GM19240 (cell line): ENCODE results near the gene CNTN5.

ENCODE experiments used
- DNase-seq: peaks from one replicate; pipeline ENCODE4 v3.0.0; 2011; ENCODE audit warnings: low spot score; ENCODE audit not compliant: insufficient read length

Gene CNTN5

DNA sequence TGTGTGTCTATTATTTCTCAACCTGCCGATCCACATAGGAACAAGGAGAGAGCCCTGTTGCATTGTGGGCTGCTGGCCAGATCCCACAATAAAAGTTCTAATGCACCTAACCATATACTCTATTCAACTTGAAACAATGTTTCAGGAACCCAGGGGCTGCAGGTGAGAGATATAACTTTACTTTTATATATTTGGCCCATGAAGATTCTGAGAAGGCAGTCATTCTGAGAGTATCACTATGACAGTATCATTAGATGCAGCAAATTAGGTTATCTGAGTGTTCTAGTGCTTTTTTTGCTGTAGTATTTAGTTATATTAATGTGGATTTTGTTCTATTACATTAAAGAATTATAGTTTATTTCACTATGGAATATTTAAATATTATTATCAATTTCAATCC, 1011.2 kb downstream of the CNTN5 start:
- DNase-seq: no peak

DNA sequence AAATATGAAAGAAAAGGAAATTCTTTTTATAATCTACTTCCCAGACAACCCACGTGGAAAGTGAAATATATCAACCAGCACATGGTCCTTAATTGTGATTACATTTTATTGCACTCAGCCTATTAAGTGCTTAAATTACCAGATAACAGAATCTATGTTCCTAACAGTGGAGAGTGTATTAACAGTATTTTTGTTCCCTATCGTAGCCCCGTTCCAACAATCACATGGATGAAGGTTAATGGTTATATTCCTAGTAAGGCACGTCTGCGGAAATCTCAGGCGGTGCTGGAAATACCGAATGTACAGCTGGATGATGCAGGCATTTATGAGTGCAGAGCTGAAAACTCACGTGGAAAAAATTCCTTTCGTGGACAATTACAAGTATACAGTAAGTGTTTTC, 1040.3 kb downstream of the CNTN5 start:
- no peak for DNase-seq

DNA sequence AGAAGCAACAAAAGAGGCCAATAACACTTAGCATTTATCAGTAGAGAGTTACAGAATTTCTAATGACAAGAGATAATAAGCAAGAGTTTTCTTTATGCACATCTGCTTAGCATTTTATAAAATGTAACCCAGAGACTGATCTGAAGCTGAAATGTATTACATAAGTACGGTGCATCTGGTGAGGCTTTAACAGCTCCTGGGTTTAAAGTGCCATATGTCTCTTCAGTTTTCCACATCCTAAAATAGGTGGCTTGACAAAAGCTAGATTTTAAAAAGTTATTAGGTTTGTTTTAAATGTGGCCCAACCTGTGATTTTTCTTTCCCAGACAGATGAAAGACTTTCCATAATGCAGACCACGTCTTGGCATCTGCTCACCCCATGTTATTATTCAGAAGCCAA, 1045.7 kb downstream of the CNTN5 start:
- no peak for DNase-seq

DNA sequence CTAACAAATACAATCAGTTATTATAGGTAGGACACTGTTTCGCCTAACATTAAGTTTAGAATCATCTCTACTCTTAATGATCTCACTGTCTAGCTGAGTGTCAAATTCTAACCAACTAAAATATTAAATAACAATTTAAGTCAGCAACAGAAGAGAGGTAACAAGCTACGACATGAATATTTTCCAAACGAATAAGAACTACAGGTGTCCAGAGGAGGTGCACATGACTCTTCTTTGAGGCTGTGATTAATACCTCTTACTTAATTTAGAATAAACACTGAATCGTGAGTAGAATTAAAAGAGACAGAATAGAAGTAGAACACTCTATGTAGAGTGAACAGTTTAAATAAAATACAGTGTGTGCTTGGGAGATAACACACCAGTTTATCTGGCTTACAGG, 1047.4 kb downstream of the CNTN5 start:
- DNase-seq: no peak

DNA sequence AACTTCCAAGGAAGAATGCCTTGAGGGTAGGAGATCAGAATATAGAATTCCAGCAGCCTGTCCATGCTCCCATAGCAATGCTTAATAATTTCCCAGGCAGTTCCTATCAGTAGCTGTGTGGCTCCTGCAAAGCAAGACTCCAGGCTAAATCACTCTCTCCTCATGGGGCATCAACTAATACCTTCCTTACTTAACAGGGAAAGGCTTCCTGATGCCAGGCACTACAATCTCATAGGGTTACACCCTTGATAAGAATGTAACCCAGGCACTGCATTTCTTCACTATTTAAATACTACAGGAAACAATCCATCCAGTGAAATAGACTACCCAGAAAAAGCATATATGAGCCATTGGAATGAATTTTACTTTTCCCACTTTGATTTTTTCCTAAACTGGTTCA, 1051.4 kb downstream of the CNTN5 start:
- no peak for DNase-seq

DNA sequence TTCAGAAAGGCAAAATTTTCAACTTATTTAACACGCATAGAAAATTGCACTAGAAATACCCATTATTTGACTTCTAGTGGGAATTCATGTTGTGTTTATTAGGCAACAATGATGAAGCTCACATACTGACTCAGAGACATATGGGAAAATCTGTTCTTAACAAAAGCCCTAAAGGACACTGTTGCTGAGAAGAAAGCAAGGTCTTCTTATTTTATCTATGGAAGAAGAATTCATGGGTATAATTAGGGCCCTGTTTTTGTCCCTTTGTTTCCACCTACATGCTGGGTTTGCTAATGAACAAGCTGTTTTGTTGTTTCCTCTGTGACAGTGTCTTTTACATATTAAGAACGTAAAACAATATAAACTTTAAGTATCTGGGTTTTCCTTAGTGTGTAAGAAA, 1059.6 kb downstream of the CNTN5 start:
- DNase-seq: no peak

DNA sequence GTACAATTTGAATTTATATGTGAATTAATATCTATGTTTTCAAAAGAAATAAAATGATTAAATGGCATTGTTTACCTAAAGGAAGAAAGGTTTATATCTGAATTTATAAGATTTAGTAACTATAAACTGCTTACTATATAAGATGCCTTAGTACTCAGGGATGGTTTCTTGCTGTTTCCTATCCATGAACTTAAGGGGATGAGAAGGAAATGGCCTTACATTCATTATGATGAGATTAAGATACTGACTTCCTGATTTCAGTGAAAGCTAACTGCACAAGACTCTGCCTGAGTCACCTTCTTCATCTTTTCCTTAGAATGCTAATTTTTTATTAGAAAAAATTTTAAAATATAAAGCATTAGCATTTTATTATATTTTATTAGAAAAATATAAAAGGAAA, 1060.1 kb downstream of the CNTN5 start:
- no peak for DNase-seq

DNA sequence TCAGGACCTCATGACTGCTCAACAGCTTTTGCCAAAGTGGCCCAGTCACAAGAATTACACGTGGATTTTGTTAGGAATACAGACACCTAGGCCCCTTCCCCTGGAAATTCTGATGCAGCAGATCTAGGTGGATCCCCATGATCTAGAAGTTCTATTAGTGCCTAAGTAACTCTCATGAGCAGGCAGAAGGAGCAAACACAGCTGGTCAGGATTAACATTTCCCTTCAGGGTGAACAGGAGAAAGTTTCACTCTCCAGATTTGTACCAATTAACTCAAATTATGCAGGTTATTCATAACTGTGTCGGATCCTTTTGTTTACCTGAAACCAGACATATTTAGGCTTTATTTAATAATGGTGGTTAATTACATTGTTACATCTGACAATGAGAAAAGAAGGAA, 1072.9 kb downstream of the CNTN5 start:
- DNase-seq: no peak

DNA sequence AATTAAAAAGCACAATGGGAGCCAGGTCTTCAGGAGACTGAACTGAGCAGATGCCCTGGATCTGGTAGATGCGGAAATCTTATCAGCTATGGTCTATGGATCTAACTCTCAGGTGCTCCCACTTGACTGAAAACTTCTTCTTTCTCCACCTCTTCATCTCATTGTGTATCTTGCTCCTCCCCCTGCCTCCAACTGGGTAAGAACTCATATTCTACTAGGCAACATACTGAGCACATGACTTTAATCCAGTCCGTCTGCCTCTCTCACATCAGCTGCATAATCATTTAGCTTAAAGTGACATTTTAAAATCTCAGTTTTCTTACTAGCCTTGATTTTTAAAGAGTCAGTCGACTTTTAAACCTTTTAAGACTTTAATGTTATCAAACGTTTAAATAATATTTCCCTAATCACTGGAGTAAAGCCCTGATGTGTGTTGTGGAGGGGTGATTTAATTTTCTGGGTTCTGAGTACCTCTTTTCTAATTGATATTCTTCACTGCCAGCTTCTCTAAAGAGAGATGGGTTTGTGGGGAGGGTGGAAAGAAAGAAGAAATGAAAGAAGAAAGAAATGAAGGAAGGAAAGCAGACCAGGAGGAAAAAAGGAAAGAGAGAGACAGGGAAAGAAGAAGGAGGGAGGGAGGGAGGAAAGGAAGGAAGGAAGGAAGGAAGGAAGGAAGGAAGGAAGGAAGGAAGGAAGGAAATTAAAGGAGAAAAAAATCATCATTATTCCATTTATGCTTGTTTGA, 1073.5 kb downstream of the CNTN5 start:
- no peak for DNase-seq

DNA sequence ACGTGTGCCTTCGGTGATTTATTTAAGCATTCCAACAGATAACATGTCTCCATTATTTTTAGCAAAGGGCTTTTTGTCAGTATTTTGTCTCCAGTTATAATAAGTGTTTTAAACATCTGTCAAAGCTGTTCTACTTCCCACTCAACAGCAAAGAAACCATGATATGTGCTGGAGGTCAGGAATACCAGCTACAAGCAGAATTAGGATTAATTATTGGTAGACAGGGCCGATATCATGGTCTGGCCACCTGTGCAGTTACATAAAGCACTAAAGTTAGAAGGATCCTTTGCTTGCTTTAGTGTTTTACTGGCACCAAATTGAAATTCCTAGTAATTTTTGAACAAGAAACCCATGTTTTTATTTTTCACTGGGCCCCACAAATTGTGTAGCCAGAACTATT, 1075.1 kb downstream of the CNTN5 start:
- DNase-seq: no peak

DNA sequence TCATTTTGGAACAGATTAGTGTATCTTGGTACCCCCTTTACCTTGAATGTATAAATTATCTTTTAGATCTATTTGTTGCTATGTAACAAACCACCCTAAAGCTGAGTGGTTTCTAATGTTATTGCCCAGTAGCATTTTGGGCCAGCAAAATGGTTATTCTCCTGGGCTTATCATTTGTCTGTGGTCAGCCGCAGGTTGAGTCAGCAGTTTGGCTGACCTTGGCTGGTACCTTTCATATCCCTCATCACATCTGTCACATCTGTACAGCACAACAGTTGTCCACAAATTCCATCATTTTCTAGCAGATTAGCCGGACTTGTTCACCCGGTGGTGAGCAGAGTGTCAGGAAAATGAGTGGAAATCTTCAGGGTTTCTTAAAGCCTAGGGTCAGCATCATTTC, 1077.8 kb downstream of the CNTN5 start:
- no peak for DNase-seq

DNA sequence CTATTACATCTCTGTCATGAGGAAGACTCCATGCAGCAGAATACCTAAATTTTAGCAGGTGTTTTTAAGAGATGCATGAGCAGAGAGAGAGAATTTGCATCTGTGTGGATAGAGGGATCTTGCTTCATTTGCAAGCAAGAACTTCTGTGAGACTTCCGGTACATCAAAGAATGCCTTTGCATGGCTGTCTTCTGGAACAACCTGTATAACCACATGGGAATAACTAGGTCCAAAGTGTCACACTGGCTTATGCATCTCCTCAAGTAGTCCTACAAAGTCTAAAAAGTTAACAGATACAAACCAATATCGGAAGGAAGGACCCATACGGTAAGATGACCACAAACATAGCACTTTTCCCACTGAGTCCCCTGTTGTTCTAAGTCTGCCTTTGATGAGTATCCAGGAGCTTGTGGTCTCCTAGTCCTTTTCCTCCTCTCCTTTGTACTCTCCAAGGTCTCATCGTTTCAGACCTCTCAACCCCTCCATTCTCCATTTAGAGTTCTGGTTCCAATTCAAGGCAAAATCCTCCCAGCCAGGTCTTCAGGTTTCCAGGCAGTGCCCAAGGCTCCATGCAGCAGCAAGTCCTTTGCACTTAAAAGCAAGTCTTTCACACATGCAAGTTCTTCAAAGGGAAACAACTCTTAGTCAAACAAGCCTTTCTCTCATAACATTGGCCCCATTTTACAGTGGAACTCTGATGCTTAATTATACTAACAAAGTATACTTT, 1084.7 kb downstream of the CNTN5 start:
- no peak for DNase-seq

DNA sequence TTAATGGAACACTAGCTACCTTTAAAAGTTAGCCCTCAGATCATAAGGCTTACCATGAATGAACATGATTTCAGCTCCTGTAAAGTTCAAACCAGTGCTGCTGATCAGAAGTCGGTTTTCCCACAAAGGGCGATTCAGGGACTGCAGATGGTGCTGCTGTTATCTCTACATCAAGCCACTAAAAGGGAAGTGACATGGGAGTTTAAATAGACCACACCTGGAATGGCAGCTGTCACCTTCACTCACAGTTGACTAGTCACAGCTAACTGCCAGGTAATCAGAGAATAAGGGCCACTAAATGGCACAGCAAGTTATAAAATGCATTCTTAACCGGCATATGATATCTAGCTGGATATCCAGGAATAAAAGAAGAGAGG, 1085.2 kb downstream of the CNTN5 start:
- DNase-seq: no peak

DNA sequence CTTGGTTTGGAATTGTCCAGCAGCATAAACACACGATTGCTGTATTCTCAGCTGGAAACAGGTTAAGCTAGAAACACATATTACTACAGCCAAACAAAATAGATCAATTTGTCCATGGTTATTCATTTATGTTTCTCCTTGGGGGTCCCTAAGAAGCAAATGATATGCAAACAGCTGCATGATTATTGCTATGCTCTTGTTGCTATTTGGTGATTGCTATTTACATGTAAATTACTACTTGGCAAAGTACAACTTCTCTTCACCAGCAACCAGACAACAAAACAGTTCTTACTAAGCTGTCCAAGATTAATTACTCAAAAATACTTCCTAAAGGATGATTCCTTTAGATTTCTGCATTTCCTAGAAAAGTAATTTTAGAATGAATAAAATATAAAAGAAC, 1098.4 kb downstream of the CNTN5 start:
- no peak for DNase-seq

DNA sequence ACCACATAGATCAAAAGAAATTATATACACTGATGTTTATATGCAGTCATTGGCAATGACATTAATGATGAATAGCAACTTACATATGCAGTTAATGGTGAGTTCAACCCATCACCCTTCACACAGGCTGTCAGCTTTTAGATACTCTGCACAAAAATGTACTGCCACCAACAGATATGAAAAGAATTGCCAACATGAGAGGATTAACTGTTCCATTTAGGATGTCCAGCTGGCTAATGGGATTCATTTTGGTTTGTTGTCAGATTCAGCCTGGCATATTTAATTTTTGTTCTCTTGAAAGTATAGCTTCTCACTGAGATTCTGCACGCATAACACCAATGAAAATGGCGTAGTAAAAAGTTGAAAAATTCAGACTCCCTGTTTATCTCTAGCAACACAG, 1112.4 kb downstream of the CNTN5 start:
- DNase-seq: no peak

DNA sequence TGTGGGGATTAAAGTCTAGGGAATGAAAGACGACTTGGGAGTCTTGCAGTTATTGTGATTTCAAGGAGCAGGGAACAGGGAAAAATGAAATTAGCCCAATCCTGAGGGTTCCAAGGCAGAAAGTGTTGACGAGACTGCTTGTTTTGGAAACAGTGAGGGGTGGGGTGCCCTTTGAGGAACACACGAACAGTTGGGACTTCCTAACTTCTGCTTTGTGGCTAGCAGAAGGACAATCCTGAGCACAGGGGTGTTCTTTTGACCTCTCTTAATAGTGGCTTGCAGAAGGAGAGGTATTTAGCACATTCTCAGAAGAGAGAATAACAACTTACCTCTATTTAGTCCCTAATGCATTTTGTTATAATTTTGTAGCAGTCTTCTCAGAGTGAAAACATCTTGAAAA, 1120.5 kb downstream of the CNTN5 start:
- DNase-seq: no peak

DNA sequence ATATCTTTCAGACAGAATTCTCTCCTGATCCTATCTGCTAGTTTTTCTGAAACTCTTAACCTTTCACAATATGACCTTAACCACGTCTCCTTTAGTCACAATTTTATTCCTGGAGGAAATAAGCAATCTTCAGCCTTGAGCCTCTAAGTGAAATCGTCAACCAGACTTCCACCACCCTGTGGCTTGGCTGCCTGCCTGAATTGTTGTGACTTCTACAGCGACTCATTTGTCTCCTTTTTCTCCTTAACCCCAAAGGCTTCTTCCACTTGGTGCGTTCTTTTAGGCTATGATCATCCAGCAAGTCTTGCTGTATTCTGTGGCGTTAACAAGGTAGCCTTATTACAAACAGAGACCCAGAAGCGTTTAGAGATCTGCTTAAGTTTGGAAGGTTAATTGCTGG, 1131.2 kb downstream of the CNTN5 start:
- DNase-seq: no peak

DNA sequence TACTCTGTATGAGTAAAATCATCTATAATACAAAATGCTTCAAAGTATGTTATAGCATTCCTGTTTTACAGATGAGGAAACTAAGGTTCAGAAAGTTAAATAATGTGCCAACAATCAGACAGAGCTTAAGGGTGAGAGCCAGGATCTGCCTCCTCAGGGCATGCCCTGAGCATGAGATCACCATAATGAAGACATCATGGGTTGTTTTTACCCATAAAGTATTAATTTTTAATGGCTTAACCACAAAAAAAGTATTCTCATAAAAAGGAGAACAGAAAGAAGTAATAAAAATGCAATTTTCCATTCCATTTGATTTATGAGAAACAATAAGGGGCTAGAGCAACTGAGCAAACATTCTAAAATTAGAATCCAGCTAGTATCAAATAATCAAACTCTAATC, 1132.0 kb downstream of the CNTN5 start:
- no peak for DNase-seq

DNA sequence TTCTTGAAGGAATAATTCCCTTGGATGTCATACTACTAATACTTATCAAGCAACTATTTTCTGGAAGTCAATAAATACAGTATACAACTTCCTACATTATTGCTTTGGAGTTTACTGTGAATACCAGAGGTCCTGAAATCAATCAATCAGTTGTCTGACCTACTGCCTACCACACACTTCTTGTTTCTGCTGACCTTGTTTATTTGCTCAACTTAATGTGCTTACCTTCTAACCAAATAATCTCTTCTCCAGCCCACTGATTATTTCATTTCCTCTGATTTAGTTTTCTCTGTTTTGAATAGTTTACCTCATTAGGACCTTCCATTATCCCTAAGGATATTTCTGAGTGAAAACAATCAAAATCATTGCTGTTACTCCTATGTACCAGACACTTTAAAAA, 1142.7 kb downstream of the CNTN5 start:
- DNase-seq: no peak

DNA sequence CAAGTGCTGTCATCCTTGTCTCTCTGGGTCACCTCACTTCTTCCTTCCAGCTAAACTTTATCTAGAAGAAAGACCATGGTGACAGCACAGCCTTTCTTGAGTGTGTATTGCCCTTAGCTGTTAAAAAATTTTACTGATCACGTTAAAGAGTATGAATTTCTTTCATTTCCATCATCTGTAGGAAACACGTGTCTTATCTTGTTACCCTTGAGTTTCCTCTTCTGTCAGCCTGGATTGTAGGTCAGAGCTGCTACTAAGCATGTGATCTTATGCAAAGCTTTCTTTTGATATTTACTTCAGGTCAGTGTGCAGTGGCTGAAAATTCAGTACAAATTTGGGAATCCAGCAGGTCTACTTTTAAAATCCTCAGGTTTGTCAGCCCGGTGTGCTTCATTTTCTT, 1154.1 kb downstream of the CNTN5 start:
- DNase-seq: no peak

DNA sequence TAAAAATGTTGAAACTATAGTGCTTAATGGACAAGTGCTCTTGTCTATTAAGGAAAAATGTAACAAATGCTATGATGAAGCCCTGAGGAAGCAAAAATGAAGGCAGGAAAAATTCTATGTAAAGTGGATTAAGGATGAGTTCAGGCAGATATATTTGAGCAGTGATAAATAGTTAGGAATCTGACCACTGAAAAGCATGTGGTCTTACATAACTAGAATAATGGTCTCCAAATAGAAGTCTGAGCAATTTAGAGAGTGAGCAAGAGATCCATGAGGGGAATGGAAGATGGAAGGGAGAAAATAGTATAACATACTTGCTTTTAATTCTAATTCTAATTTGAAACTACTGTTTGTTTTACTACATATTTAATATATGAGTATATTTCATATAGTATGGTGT, 1155.7 kb downstream of the CNTN5 start:
- DNase-seq: no peak

DNA sequence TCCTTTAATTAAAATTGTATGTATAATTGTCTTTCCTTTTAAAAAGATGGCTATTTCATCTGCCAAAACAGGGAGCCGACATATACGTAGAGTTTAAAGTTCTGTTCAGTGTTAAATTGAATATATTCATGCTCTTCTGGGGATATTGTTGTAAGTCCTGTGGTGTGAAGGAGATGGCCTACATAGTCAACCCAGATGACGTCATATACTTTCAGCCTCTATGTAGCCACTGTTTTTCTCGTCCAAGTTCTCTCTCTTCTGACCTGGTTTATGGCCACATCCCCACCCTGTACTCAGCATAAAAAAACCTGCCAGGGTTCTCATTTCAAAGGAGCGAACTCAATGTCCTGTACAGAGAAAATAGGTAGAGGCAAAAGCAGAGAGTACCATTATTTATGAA, 1156.9 kb downstream of the CNTN5 start:
- DNase-seq: no peak

DNA sequence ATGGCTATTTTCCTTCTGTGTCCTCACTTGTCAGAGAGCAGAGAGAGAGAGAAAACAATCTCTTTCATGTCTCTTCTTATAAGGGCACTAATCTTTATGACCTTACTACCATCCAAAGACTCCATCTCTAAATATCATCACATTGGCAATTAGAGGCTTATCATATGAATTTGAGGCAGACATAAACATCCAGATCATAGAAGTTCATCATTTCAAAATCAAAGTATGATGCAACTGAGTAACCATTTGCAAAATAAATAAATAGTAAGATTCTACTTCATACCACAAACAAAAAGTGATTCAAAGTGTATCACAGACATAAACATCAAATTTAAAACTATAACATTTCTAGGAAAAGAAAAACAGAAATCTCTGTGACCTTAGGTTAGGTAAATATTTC, 1161.6 kb downstream of the CNTN5 start:
- no peak for DNase-seq
